ENCODE data around the gene RRAS2. TPM values are rescaled to one million over a fixed set of nuclear protein-coding genes. Genes with fewer than 3 reads are reported as not detected.

Gene RRAS2
- total RNA-seq, 1 donor from 2014 or later, result 35.8 TPM

GRCh38 chr11:14393889-14394288 lies 34.9 kb upstream of the RRAS2 start:
- Histone ChIP-seq H3K4me3 (no peak overlapping the region), H3K9me3 (no peaks in the 10 kb centered on the region), H3K27me3 (ENCODE audit: low read depth) (no peaks in the 10 kb centered on the region), H3K27ac (no peak overlapping the region), H3K36me3 (no peaks in the 10 kb centered on the region), H3K4me1 (no peaks in the 10 kb centered on the region)
- TF ChIP-seq CTCF (IDR thresholded peaks at IDR 0.05), result no peak
- intact Hi-C loops (cut with DNase I), result no loop called here
- DNase-seq (no peak), ATAC-seq (no peak)

GRCh38 chr11:14393129-14393528 lies 34.1 kb upstream of the RRAS2 start:
- Histone ChIP-seq H3K4me3 (no peak overlapping the region), H3K36me3 (no peaks in the 10 kb centered on the region), H3K9me3 (no peaks in the 10 kb centered on the region), H3K27ac (no peak overlapping the region), H3K27me3 (ENCODE audit: low read depth) (no peaks in the 10 kb centered on the region), H3K4me1 (no peaks in the 10 kb centered on the region)
- no peak for ATAC-seq
- no peak for DNase-seq
- no peak for TF ChIP-seq CTCF (IDR thresholded peaks at IDR 0.05)
- intact Hi-C loops (cut with DNase I), result no loop called here

GRCh38 chr11:14390669-14391068 lies 31.7 kb upstream of the RRAS2 start:
- intact Hi-C loops (cut with DNase I), result no loop called here
- DNase-seq (no peak), ATAC-seq (no peak)
- Histone ChIP-seq H3K9me3 (no peaks in the 10 kb centered on the region), H3K36me3 (no peaks in the 10 kb centered on the region), H3K27ac (no peak overlapping the region), H3K27me3 (ENCODE audit: low read depth) (no peaks in the 10 kb centered on the region), H3K4me3 (no peak overlapping the region), H3K4me1 (no peaks in the 10 kb centered on the region)
- no peak for TF ChIP-seq CTCF (IDR thresholded peaks at IDR 0.05)

- Histone ChIP-seq H3K36me3 (no peaks in the 10 kb centered on the region), H3K9me3 (no peaks in the 10 kb centered on the region), H3K4me3 (no peak overlapping the region), H3K27ac (no peak overlapping the region), H3K4me1 (no peaks in the 10 kb centered on the region), H3K27me3 (ENCODE audit: low read depth) (no peaks in the 10 kb centered on the region)
- no peak for TF ChIP-seq CTCF (IDR thresholded peaks at IDR 0.05)
- intact Hi-C loops (cut with DNase I), result no loop called here
- ATAC-seq, result no peak
- no peak for DNase-seq
Measured at GRCh38 chr11:14388352-14388751, 29.4 kb upstream of the RRAS2 start.

- Histone ChIP-seq H3K4me1 (no peaks in the 10 kb centered on the region), H3K4me3 (no peak overlapping the region), H3K9me3 (no peaks in the 10 kb centered on the region), H3K36me3 (no peaks in the 10 kb centered on the region), H3K27me3 (ENCODE audit: low read depth) (no peaks in the 10 kb centered on the region), H3K27ac (no peak overlapping the region)
- peak in 1 of 2 donors; percentile 27 for ATAC-seq
- no peak for DNase-seq
- no peak for TF ChIP-seq CTCF (IDR thresholded peaks at IDR 0.05)
- intact Hi-C loops (cut with DNase I), result no loop called here
Measured at GRCh38 chr11:14386895-14387480, 28.0 kb upstream of the RRAS2 start.

All from lower lobe of right lung (tissue), 2 donors.